ENCODE measurements around the gene PDLIM5. TPM values are rescaled to one million over a fixed set of nuclear protein-coding genes. Genes with fewer than 3 reads are reported as not detected.

PDLIM5 gene
- total RNA-seq, 1 donor from 2014 or later: 60.7 TPM

DNA sequence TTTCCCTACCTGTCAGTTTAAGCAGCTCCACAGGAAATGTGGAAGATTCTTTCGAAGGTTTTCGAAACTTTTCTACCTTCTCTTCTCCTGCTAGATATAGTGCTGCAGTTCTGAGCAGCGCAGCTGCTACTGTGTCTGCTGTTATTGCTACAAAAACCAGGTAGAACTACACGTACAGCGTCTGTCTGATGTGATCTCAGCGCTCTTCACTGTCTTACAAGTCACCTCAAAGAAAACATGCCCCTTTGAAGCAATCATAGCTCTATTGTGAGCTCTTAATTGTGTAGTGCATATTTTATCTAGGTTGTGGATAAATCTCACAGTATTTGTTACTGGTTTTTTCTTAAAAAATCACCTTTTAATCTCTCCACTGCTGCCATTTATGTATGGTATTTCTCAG is 158.4 kb downstream of the PDLIM5 start:
- Mint-ChIP-seq H3K4me3 (no peak overlapping the region), H3K36me3 (no peaks in the 10 kb centered on the region), H3K27ac (no peak overlapping the region), H3K9me3 (no peaks in the 10 kb centered on the region), H3K27me3 (ENCODE audit: low read depth) (no peaks in the 10 kb centered on the region), H3K4me1 (peaks cover 1% of the 10 kb centered on the region)
- TF ChIP-seq, protein P1, sequence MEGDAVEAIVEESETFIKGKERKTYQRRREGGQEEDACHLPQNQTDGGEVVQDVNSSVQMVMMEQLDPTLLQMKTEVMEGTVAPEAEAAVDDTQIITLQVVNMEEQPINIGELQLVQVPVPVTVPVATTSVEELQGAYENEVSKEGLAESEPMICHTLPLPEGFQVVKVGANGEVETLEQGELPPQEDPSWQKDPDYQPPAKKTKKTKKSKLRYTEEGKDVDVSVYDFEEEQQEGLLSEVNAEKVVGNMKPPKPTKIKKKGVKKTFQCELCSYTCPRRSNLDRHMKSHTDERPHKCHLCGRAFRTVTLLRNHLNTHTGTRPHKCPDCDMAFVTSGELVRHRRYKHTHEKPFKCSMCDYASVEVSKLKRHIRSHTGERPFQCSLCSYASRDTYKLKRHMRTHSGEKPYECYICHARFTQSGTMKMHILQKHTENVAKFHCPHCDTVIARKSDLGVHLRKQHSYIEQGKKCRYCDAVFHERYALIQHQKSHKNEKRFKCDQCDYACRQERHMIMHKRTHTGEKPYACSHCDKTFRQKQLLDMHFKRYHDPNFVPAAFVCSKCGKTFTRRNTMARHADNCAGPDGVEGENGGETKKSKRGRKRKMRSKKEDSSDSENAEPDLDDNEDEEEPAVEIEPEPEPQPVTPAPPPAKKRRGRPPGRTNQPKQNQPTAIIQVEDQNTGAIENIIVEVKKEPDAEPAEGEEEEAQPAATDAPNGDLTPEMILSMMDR (IDR thresholded peaks at IDR 0.05; ENCODE audit: unreplicated experiment): no peak
- no peak for DNase-seq (ENCODE audit: low spot score in 2 of 2, unreplicated experiment in 2 of 2)

DNA sequence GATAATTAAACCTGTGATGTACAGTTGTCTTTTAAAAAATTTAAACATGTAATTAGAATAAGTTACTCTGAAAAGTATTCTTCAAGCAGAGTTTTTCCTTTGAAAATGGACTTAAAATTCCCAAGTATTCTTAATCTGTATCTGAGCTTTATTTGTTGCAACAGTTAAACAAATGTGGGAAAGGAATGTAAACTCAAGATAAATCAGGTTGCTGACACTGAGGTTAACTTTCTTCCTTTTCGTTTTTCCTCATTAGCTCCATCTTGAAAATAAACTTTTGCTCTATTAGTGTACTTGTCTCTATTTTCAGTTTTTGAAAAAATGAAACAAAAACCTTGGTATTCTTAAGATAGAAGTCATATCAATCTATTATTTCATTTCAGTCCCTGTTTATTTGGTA is 161.5 kb downstream of the PDLIM5 start:
- Mint-ChIP-seq H3K27me3 (ENCODE audit: low read depth) (no peaks in the 10 kb centered on the region), H3K36me3 (peaks cover 2% of the 10 kb centered on the region), H3K27ac (no peak overlapping the region)

DNA sequence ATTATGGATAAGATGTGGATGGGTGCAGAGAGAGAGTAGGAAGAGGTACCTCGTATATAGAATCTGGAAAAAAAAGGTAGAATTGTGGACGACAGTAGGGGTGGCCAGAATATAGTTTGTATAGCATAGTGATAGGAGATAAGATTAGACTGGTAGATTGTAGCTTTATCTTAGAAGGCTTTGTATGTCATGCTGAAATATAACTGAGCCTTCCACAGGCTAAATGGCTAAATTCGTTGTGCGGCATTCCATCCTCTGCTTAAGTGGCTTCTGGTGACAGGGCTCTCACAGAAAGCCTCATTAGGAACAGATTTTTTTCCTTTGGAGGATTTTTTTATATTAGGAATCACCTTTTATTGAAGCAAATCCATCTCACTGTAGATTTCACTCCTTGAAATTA is 163.7 kb downstream of the PDLIM5 start:
- Mint-ChIP-seq H3K9me3 (no peaks in the 10 kb centered on the region), H3K4me3 (no peak overlapping the region), H3K27ac (no peak overlapping the region), H3K36me3 (peaks cover 11% of the 10 kb centered on the region), H3K27me3 (ENCODE audit: low read depth) (no peaks in the 10 kb centered on the region), H3K4me1 (peaks cover 3% of the 10 kb centered on the region)
- DNase-seq (ENCODE audit: low spot score in 2 of 2, unreplicated experiment in 2 of 2): no peak
- TF ChIP-seq, protein P1 (IDR thresholded peaks at IDR 0.05; ENCODE audit: unreplicated experiment): no peak

More for the DNA sequence above, 161.5 kb downstream of the PDLIM5 start:
- no peak for DNase-seq (ENCODE audit: low spot score in 2 of 2, unreplicated experiment in 2 of 2)
- Mint-ChIP-seq H3K9me3 (no peaks in the 10 kb centered on the region), H3K4me3 (no peak overlapping the region), H3K4me1 (peaks cover 3% of the 10 kb centered on the region)
- TF ChIP-seq, protein P1 (IDR thresholded peaks at IDR 0.05; ENCODE audit: unreplicated experiment): no peak

DNA sequence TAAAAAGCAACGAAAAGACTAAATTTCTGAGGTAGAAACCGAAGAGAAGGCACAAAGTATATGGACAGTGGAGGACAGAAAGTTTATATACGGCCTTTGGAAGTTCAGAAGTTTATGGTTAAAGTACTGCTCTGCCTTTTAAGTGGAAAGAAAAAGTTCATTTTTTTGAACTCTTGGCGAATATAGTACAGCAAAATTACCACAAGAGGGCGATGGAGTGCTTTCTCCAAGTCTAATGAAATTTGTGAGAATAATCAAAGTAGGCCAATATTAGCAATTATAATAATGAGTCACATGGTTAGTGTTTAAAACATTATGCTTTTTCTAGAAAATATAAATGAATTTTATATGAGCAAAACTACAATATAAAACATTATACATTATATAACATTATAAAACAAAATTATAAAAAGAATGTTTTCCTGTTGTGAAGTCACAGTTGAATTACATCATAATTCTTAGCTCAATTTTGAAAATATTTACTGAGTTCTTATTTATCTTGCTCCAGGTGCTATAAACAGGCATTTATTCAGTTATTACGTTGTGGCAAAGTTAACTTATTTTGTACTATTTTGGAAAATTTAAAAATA is 169.8 kb downstream of the PDLIM5 start:
- TF ChIP-seq, protein P1 (IDR thresholded peaks at IDR 0.05; ENCODE audit: unreplicated experiment): peak; percentile 91
- H3K27ac Mint-ChIP-seq: no peak overlapping the region
- H3K36me3 Mint-ChIP-seq: peaks cover 11% of the 10 kb centered on the region
- no peaks in the 10 kb centered on the region for H3K9me3 Mint-ChIP-seq
- H3K4me1 Mint-ChIP-seq: peaks cover 2% of the 10 kb centered on the region
- no peaks in the 10 kb centered on the region for H3K27me3 Mint-ChIP-seq (ENCODE audit: low read depth)
- H3K4me3 Mint-ChIP-seq: no peak overlapping the region
- DNase-seq (ENCODE audit: low spot score in 2 of 2, unreplicated experiment in 2 of 2): no peak

DNA sequence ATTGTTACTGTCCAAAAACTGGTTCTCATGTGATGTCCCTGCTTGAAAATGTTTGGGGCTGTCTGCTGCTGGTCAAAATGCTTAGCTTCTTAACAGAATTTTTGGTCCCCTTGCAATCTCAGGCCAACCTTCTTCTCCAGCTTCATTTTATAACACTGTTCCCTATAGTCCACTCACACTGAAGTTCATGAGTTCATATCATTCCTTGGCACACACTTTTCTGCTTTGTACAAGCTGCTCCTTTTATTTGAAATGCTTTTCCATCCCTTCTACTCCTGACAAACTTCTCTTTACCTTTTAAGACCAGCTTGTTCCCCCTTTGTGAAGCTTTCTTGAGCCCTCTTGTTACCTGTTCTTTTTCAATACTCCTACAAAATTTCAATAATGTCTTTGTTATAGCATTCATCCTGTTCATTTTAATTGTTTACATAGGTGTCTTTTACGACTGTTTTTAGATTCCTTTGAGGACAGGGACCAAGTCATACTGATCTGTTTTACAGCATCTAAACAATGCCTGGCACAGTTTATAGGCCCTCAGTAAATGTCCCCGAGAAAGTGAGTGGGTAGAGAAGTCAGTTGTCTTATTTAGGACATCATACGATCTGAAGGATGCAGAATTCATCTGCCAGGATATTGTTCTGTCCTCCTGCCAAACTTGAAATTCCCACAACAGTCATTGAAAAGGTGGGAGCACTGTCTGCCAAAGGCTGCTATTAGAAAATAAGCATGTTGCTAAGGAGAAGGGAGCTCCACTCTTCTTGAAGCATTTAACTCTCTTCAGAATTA is 171.6 kb downstream of the PDLIM5 start:
- H3K4me3 Mint-ChIP-seq: no peak overlapping the region
- H3K27me3 Mint-ChIP-seq (ENCODE audit: low read depth): no peaks in the 10 kb centered on the region
- DNase-seq (ENCODE audit: low spot score in 2 of 2, unreplicated experiment in 2 of 2): no peak
- no peaks in the 10 kb centered on the region for H3K9me3 Mint-ChIP-seq
- TF ChIP-seq, protein P1 (IDR thresholded peaks at IDR 0.05; ENCODE audit: unreplicated experiment): no peak
- H3K36me3 Mint-ChIP-seq: peaks cover 9% of the 10 kb centered on the region
- peaks cover 2% of the 10 kb centered on the region for H3K4me1 Mint-ChIP-seq
- H3K27ac Mint-ChIP-seq: no peak overlapping the region

Measured in mesothelial cell of epicardium (in vitro differentiated cells).